HG03108 (cell line): ENCODE measurements around the gene DKKL1.

Experiments
- ATAC-seq: cut with Tn5 transposase; IDR thresholded peaks from one replicate; pipeline ENCODE4 v1.9.1; 2021; ENCODE audit warnings: moderate library complexity; ENCODE audit not compliant: unreplicated experiment

Gene DKKL1

DNA sequence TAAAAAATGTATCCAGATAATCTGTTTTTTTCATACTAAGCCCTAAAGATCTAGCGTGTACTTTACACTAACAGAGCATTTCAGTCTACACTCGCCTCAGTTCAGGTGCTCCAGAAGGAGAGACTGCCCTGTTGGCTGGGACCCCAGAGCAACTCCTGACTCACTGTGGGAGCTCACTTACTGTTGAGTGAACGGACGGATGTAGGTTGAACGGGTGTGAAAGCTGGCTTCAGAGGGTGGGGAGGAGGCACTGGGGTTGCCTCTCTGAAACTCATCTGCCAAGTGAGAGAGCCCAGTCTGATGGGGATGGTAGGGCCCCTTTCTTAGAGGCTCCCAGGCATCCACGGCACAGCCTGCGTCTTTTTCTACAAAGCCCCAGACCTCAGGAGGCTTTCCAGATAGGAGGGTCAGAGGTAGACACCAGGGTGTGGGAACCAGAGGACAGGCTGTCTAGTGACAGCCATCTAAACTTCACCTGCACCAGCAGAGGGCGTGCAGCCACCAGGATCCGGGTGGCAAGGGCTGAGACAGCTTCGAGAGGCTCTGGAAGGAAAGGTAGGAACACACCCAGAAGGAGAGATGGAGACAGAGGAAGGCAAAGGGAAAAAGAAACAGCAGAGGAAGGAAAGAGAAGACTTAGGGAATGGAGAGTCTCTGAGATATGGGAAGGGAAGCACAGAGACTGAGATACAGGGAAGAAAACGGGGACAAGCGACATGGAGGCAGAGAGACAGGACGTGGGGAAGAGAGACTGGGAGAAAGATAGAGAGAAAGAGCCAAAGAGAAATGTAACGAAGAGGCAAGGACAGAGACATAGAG is 28.1 kb downstream of the DKKL1 start:
- peak; percentile 49 for ATAC-seq

DNA sequence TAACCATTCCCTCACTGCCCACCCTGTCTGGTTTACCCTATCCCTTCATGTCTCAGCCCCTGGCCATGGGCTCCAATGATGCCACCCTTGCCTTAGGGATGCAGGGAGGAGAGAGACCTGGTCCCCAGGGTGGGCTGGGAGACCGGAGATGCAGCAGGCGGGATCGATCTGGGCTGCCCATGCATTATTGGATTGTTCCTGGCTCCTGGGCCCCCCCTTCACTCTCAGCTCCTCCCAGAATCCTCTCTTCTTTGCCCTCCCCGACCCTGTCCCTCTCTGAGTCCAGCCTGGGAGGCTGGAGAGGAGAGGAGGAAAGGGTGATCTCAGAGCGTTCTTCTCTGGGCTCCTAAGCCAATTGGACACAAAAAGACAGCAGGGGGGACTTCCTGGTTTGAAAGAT is 30.2 kb downstream of the DKKL1 start:
- ATAC-seq = no peak

- ATAC-seq = no peak
Measured at GRCh38 chr19:49395581-49396407, 32.1 kb downstream of the DKKL1 start.

- no peak for ATAC-seq
Measured at GRCh38 chr19:49396738-49397505, 33.2 kb downstream of the DKKL1 start.

GRCh38 chr19:49398001-49398615 is 34.4 kb downstream of the DKKL1 start:
- ATAC-seq = no peak

GRCh38 chr19:49398931-49399330 is 35.3 kb downstream of the DKKL1 start:
- ATAC-seq = no peak

- ATAC-seq = no peak
Measured at GRCh38 chr19:49400029-49400428, 36.4 kb downstream of the DKKL1 start.

GRCh38 chr19:49403404-49404187 is 39.9 kb downstream of the DKKL1 start:
- no peak for ATAC-seq

DNA sequence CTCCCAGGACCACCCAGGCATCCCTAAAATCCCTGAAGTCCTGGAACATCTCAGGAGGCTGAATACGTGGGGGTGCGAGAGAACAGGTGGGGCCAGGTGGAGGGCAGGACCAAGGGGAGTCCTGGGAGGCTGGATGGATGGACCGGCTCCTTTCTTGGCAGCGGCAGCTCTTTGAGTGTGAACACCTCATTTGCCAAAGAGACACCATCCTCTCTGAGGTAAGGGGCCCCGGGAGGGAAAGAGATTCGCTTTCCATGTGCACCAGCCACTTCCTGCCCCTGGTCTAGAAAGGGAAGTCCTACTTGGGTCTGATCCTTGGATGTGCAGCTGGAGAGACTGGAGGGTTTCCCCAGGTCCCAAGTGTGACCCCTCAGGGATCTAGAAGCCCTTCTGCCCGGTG is 43.4 kb downstream of the DKKL1 start:
- no peak for ATAC-seq

DNA sequence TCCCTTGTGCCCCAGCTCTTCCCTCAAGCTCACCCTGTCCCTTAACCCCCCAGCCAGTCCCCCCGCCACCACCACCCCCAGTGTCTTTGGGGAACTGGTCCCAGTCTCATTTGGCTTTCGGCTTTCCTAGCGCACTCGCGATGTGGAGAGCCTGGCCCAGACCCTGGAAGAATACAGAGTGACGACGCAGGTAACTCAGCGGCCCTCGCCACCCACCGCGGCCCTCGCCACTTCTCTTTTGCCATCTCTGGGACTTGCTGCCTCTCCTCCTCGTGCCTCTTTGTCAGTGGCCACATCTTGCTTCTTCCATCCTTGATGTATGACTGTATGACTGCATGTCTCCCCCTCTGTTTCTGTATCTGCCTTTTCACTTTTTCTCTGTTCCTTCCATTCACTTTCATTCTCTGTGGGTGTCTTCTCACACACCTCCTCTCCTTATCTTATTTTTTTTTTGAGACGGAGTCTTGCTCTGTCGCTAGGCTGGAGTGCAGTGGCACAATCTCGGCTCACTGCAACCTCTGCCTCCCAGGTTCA is 43.9 kb downstream of the DKKL1 start:
- ATAC-seq = no peak

DNA sequence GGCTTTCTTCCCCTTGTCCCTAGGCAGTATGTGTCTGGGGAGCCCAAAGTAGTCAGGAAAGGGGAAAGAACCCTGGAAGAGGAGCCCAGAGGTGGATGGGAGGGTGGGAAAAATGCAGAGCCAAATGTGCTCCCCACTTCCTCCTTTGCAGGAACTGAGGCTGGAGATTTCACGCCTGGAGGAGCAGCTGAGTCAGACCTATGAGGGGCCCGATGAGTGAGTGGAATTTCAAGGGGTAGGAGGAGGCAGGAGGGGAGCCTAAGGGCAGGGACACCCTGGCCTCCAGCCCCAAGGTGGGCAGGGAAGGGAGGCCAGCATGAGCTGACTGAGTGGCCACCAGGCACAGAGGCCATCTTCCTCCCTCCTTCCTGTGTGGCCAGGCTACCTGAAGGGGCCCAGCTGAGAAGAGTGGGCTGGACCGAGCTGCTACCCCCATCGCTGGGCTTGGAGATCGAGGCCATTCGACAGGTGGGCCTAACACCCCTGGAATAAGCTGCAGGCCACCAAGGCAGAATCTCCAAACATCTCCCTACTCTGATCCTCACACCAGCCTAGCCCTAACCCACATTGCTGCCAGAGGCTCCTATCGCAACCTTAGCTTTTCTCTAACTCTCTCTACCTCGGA is 45.3 kb downstream of the DKKL1 start:
- ATAC-seq = no peak

- no peak for ATAC-seq
Measured at GRCh38 chr19:49409441-49410029, 45.9 kb downstream of the DKKL1 start.

- ATAC-seq = no peak
Measured at GRCh38 chr19:49411681-49412326, 48.1 kb downstream of the DKKL1 start.

DNA sequence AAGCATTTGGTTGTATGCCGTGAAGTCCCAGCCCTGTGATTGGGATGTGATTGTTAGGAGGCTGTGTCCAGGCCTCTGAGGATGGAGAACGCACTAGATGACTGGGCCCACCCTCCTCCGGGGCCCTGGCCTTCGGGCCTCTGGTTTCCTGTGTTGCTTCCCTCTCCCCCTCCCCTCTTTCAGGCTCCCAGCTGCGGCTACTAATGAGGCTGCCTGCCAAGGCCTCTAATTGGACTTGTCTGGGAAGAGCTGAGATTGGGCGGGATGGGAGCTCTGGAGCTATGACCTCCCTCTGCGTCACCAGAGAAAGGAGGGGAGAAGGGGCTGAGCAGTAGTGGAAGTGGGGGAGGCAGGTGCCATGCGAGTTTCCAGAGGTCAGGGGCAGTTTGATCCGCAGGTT is 49.7 kb downstream of the DKKL1 start:
- ATAC-seq = no peak

- no peak for ATAC-seq
Measured at GRCh38 chr19:49414256-49414655, 50.6 kb downstream of the DKKL1 start.

DNA sequence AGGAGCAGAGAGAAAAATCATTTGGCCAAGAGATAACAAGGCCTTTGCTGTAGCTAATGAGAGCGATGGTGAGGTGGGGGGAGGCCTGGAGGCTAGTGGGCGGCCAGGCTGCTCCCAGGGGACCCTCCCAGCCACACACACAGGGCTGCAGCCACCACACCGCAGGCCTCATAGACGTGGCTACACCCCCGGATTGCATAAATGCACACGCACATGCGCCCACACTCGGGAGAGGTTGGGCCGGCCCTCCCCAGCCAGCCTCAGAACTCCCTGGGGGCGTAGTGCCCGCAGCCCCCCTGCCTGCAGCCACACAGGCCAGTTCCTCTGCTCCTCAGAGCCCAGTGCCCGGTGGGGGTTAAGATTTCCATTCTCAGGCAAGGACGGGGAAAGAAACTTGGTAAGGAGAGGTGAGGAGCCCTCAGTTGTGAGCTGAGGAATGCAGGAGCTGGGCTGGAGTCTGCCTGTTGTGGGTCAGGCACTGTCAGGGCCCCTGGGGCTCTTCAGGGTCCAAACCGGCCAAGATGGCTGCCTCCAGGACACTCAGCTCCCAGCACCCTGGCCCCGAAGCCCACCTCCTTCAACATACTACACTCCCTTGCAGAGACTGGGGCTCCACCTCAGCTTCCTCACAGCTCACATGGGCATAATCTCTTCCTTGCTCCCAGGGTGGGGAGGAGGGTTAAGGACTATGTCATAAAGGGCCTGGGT is 51.6 kb downstream of the DKKL1 start:
- ATAC-seq = no peak

DNA sequence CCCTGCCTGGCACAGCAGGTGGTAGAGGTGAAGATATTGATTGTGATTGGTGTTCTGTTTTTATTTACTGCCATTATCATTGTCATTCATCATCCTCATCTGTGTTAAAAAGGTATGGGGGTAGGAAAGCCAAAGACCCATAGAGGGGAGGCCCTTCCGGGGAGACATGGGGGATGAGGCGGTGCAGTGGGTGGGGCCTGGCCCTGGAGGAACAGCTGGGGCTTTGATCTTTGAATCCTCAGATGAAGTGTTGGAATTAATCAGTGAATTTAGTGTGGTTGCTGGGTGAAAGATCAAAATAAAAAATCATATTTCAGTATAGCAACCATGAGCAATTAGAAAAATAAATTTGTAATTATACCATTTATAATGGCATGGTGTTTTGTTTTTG is 52.1 kb downstream of the DKKL1 start:
- no peak for ATAC-seq

GRCh38 chr19:49417088-49417487 is 53.4 kb downstream of the DKKL1 start:
- ATAC-seq = no peak
